ENCODE results near the gene ZFR. TPM values are rescaled to one million over a fixed set of nuclear protein-coding genes. Genes with fewer than 3 reads are reported as not detected.

Gene ZFR
- polyA plus RNA-seq, 1 donor (not counting 4 experiments of a cell fraction or from before 2014, with no cell fraction given) = 58.7 TPM

GRCh38 chr5:32308946-32309345 lies 135.6 kb downstream of the ZFR start:
- TF ChIP-seq CTCF (optimal IDR thresholded peaks at IDR 0.05 in 1 of 3, IDR thresholded peaks at IDR 0.05 in 1 of 3, conservative IDR thresholded peaks at IDR 0.05 in 1 of 3; ENCODE audit: extremely low read depth in 1 of 3, insufficient read depth in 2 of 3, low read length in 3 of 3) = no peak
- no peak for TF ChIP-seq EZH2 (IDR thresholded peaks at IDR 0.05; ENCODE audit: low read length)
- no peak overlapping the region for H2AFZ ChIP-seq (ENCODE audit: control insufficient read depth, low read length)
- H3K79me2 ChIP-seq (ENCODE audit: control insufficient read depth, insufficient read depth, low read length) = peaks cover 66% of the 10 kb centered on the region
- dilution Hi-C loops (cut with MboI; ENCODE audit: extremely low pct_ligation_motif_present, low sequenced_read_pairs) = no loop called here
- H3K4me2 ChIP-seq (ENCODE audit: control insufficient read depth, extremely low read depth, insufficient read depth, low read depth, low read length) = no peak overlapping the region
- DNase-seq (ENCODE audit: low read depth, low spot score) (no peak), FAIRE-seq (no peak)
- H4K20me1 ChIP-seq (ENCODE audit: control insufficient read depth, extremely low read depth, insufficient read depth, low read length) = peaks cover 3% of the 10 kb centered on the region
- no peak overlapping the region for H3K4me3 ChIP-seq (ENCODE audit: control insufficient read depth in 2 of 3, extremely low read depth in 1 of 3, insufficient read depth in 2 of 3, low read depth in 1 of 3, low read length in 3 of 3)
- no peaks in the 10 kb centered on the region for H3K9me3 ChIP-seq (ENCODE audit: control insufficient read depth, low read depth, low read length)
- H3K9me1 ChIP-seq (ENCODE audit: control insufficient read depth, extremely low read depth, insufficient read depth, low read length) = no peaks in the 10 kb centered on the region
- H3K4me1 ChIP-seq (ENCODE audit: control insufficient read depth, extremely low read depth, insufficient read depth, low read length) = peaks cover 6% of the 10 kb centered on the region
- no peaks in the 10 kb centered on the region for H3K27me3 ChIP-seq (ENCODE audit: control insufficient read depth, extremely low read depth, insufficient read depth, low read length)
- H3K9ac ChIP-seq (ENCODE audit: control insufficient read depth, extremely low read depth, insufficient read depth, low read length) = no peak overlapping the region
- H3K27ac ChIP-seq (ENCODE audit: control insufficient read depth, insufficient read depth, low read length) = no peak overlapping the region
- H3K36me3 ChIP-seq (ENCODE audit: control insufficient read depth in 2 of 2, extremely low read depth in 1 of 2, insufficient read depth in 2 of 2, low read length in 2 of 2) = peaks cover 0 to 4% of the 10 kb centered on the region in 2 experiments

- Histone ChIP-seq H3K9me3 (ENCODE audit: control insufficient read depth, low read depth, low read length) (no peaks in the 10 kb centered on the region), H3K27ac (ENCODE audit: control insufficient read depth, insufficient read depth, low read length) (no peak overlapping the region), H3K9me1 (ENCODE audit: control insufficient read depth, extremely low read depth, insufficient read depth, low read length) (no peaks in the 10 kb centered on the region), H3K9ac (ENCODE audit: control insufficient read depth, extremely low read depth, insufficient read depth, low read length) (no peak overlapping the region), H3K4me1 (ENCODE audit: control insufficient read depth, extremely low read depth, insufficient read depth, low read length) (peaks cover 6% of the 10 kb centered on the region), H3K36me3 (ENCODE audit: control insufficient read depth in 2 of 2, extremely low read depth in 1 of 2, insufficient read depth in 2 of 2, low read length in 2 of 2) (peaks cover 0 to 4% of the 10 kb centered on the region in 2 experiments), H4K20me1 (ENCODE audit: control insufficient read depth, extremely low read depth, insufficient read depth, low read length) (peaks cover 3% of the 10 kb centered on the region), H3K4me2 (ENCODE audit: control insufficient read depth, extremely low read depth, insufficient read depth, low read depth, low read length) (no peak overlapping the region), H3K4me3 (ENCODE audit: control insufficient read depth in 2 of 3, extremely low read depth in 1 of 3, insufficient read depth in 2 of 3, low read depth in 1 of 3, low read length in 3 of 3) (no peak overlapping the region), H3K79me2 (ENCODE audit: control insufficient read depth, insufficient read depth, low read length) (peaks cover 70% of the 10 kb centered on the region), H3K27me3 (ENCODE audit: control insufficient read depth, extremely low read depth, insufficient read depth, low read length) (no peaks in the 10 kb centered on the region), H2AFZ (ENCODE audit: control insufficient read depth, low read length) (no peak overlapping the region)
- no peak for DNase-seq (ENCODE audit: low read depth, low spot score)
- dilution Hi-C loops (cut with MboI; ENCODE audit: extremely low pct_ligation_motif_present, low sequenced_read_pairs) = no loop called here
- TF ChIP-seq CTCF (optimal IDR thresholded peaks at IDR 0.05 in 1 of 3, IDR thresholded peaks at IDR 0.05 in 1 of 3, conservative IDR thresholded peaks at IDR 0.05 in 1 of 3; ENCODE audit: extremely low read depth in 1 of 3, insufficient read depth in 2 of 3, low read length in 3 of 3) = no peak
- TF ChIP-seq EZH2 (IDR thresholded peaks at IDR 0.05; ENCODE audit: low read length) = no peak
- no peak for FAIRE-seq
These were observed 136.8 kb downstream of the ZFR start for GRCh38 chr5:32307769-32308194.

Measured in keratinocyte (primary cell).